Upper lobe of left lung (tissue), 4 donors: Measurements from ENCODE around the gene GOLPH3L.

Source experiments
- EP300 ChIP-seq, 4 donors: sonication (generic); formaldehyde crosslinking; IDR thresholded peaks; one replicate each; pipeline ENCODE4 v1.5.1; 2017; ENCODE audit warnings: antibody characterized with exemption in 4 of 4, control low read depth in 2 of 4
- POLR2A ChIP-seq, 4 donors: fragments of 450-650 bp; IDR thresholded peaks; one replicate each; pipeline ENCODE4 v1.5.1; 2016 to 2017; ENCODE audit warnings: antibody characterized with exemption in 4 of 4, mild to moderate bottlenecking in 2 of 4
- POLR2AphosphoS5 ChIP-seq, 2 donors: sonication (generic); formaldehyde crosslinking; IDR thresholded peaks; one replicate each; pipeline ENCODE4 v1.5.1; 2017; ENCODE audit warnings: antibody characterized with exemption in 2 of 2
- TF ChIP-seq, protein P1 (sequence below), 6 experiments: fragments of 450-650 bp in 4 of 6; fragments of 200-600 bp in 2 of 6; sonication (generic) in 2 of 6; IDR thresholded peaks; one replicate each; pipeline ENCODE4 v1.5.1; 2016 to 2019; ENCODE audit warnings: antibody characterized with exemption in 6 of 6

DNA sequence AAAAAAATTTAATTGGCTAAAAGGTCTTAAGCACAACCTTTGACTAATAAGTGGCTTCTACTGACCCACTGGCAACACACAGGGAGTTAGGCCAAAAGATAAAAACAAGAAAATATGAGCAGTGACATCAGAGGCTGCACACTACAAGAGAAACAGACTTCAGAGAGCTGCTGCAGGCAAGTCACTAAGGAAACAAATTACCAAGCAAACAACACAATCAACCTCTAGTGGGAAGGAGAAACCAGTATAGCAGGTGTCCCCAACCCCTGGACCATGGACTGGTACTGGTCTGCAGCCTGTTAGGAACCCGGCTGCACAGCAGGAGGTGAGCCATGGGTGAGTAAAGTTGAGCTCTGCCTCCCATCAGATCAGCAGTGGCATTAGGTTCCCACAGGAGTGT is 46.8 kb downstream of the GOLPH3L start:
- TF ChIP-seq POLR2AphosphoS5 (IDR thresholded peaks at IDR 0.05): no peak
- TF ChIP-seq, protein P1, sequence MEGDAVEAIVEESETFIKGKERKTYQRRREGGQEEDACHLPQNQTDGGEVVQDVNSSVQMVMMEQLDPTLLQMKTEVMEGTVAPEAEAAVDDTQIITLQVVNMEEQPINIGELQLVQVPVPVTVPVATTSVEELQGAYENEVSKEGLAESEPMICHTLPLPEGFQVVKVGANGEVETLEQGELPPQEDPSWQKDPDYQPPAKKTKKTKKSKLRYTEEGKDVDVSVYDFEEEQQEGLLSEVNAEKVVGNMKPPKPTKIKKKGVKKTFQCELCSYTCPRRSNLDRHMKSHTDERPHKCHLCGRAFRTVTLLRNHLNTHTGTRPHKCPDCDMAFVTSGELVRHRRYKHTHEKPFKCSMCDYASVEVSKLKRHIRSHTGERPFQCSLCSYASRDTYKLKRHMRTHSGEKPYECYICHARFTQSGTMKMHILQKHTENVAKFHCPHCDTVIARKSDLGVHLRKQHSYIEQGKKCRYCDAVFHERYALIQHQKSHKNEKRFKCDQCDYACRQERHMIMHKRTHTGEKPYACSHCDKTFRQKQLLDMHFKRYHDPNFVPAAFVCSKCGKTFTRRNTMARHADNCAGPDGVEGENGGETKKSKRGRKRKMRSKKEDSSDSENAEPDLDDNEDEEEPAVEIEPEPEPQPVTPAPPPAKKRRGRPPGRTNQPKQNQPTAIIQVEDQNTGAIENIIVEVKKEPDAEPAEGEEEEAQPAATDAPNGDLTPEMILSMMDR (IDR thresholded peaks at IDR 0.05): no peak
- no peak for TF ChIP-seq POLR2A (IDR thresholded peaks at IDR 0.05)
- no peak for TF ChIP-seq EP300 (IDR thresholded peaks at IDR 0.05)
